ENCODE measurements around the gene COL1A1.
A peak's percentile ranks its signal among the peaks of the same experiment; 100 is the strongest.

COL1A1 gene

GRCh38 chr17:50210240-50211225, 9.1 kb upstream of the COL1A1 start:
- TF ChIP-seq, protein P1, sequence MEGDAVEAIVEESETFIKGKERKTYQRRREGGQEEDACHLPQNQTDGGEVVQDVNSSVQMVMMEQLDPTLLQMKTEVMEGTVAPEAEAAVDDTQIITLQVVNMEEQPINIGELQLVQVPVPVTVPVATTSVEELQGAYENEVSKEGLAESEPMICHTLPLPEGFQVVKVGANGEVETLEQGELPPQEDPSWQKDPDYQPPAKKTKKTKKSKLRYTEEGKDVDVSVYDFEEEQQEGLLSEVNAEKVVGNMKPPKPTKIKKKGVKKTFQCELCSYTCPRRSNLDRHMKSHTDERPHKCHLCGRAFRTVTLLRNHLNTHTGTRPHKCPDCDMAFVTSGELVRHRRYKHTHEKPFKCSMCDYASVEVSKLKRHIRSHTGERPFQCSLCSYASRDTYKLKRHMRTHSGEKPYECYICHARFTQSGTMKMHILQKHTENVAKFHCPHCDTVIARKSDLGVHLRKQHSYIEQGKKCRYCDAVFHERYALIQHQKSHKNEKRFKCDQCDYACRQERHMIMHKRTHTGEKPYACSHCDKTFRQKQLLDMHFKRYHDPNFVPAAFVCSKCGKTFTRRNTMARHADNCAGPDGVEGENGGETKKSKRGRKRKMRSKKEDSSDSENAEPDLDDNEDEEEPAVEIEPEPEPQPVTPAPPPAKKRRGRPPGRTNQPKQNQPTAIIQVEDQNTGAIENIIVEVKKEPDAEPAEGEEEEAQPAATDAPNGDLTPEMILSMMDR (conservative IDR thresholded peaks at IDR 0.05; ENCODE audit: control insufficient read depth, insufficient read depth, low read depth, low read length) = no peak
- peak; percentile 99 for DNase-seq (ENCODE audit: low read depth)
- peak overlapping the region; percentile 20 for H3K4me3 ChIP-seq (ENCODE audit: control insufficient read depth, low read depth, low read length)

- TF ChIP-seq, protein P1 (conservative IDR thresholded peaks at IDR 0.05; ENCODE audit: control insufficient read depth, insufficient read depth, low read depth, low read length) = no peak
- H3K4me3 ChIP-seq (ENCODE audit: control insufficient read depth, low read depth, low read length) = peak overlapping the region; percentile 20
- DNase-seq (ENCODE audit: low read depth) = peak; percentile 100
Measured at GRCh38 chr17:50209472-50210239, 8.2 kb upstream of the COL1A1 start.

GRCh38 chr17:50209133-50209471, 7.7 kb upstream of the COL1A1 start:
- no peak for DNase-seq (ENCODE audit: low read depth)
- H3K4me3 ChIP-seq (ENCODE audit: control insufficient read depth, low read depth, low read length) = no peak overlapping the region
- TF ChIP-seq, protein P1 (conservative IDR thresholded peaks at IDR 0.05; ENCODE audit: control insufficient read depth, insufficient read depth, low read depth, low read length) = no peak

- H3K4me3 ChIP-seq (ENCODE audit: control insufficient read depth, low read depth, low read length) = no peak overlapping the region
- no peak for DNase-seq (ENCODE audit: low read depth)
Measured at GRCh38 chr17:50208611-50209061, 7.2 kb upstream of the COL1A1 start.

GRCh38 chr17:50207792-50208567, 6.5 kb upstream of the COL1A1 start:
- no peak overlapping the region for H3K4me3 ChIP-seq (ENCODE audit: control insufficient read depth, low read depth, low read length)
- DNase-seq (ENCODE audit: low read depth) = no peak
- TF ChIP-seq, protein P1 (conservative IDR thresholded peaks at IDR 0.05; ENCODE audit: control insufficient read depth, insufficient read depth, low read depth, low read length) = no peak

More at GRCh38 chr17:50208611-50209061, 7.2 kb upstream of the COL1A1 start:
- TF ChIP-seq, protein P1 (conservative IDR thresholded peaks at IDR 0.05; ENCODE audit: control insufficient read depth, insufficient read depth, low read depth, low read length) = no peak

DNA sequence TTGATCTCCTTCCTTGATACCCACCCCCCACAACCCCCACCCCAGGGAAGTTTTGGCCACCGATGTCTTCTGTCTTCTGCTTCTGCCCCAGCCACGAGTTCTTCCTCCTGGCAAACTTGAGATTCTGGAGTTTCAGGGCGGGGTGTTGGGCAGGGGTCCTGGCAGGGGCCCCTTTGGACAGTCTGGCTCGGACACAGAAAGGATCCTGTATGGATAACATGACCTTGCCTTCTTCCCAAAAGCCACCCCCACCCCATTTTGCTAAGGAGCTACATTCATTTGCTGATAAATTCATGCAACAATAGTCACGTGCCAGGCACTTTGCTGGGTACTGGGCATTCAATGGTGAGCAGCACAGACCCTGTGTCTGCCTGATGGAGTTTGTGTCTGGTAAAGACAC, 5.9 kb upstream of the COL1A1 start:
- H3K4me3 ChIP-seq (ENCODE audit: control insufficient read depth, low read depth, low read length) = no peak overlapping the region
- TF ChIP-seq, protein P1 (conservative IDR thresholded peaks at IDR 0.05; ENCODE audit: control insufficient read depth, insufficient read depth, low read depth, low read length) = no peak
- DNase-seq (ENCODE audit: low read depth) = no peak
